WTC11 (cell line): Measurements from ENCODE around the gene TRIM2. TPM values are rescaled to one million over a fixed set of nuclear protein-coding genes. Genes with fewer than 3 reads are reported as not detected.

Source experiments
- AR ChIP-seq: fragments of 250-450 bp; sonication (Bioruptor Pico); IDR thresholded peaks from 2 replicates; pipeline ENCODE4 v1.9.0; 2021; ENCODE audit warnings: mild to moderate bottlenecking
- CTCF ChIP-seq: fragments of 200-600 bp; IDR thresholded peaks from 2 replicates; pipeline ENCODE4 v1.8.0; 2022; ENCODE audit warnings: antibody characterized with exemption
- SP1 ChIP-seq: sonication (generic); formaldehyde crosslinking; conservative IDR thresholded peaks from 2 replicates; pipeline ENCODE4 v1.8.1; 2022; ENCODE audit warnings: missing genetic modification reagents
- STAT6 ChIP-seq: sonication (generic); formaldehyde crosslinking; conservative IDR thresholded peaks from 2 replicates; pipeline ENCODE4 v1.8.1; 2023; ENCODE audit warnings: mild to moderate bottlenecking, low read depth, missing genetic modification reagents, moderate library complexity
- TCF7 ChIP-seq: sonication (generic); formaldehyde crosslinking; IDR thresholded peaks from 2 replicates; pipeline ENCODE4 v1.8.0; 2022; ENCODE audit warnings: mild to moderate bottlenecking, low read depth, missing genetic modification reagents, moderate library complexity
- TP53 ChIP-seq: sonication (generic); formaldehyde crosslinking; IDR thresholded peaks from 2 replicates; pipeline ENCODE4 v1.8.1; 2023; ENCODE audit warnings: mild to moderate bottlenecking, missing genetic modification reagents
- USF2 ChIP-seq: sonication (generic); formaldehyde crosslinking; IDR thresholded peaks from 2 replicates; pipeline ENCODE4 v1.8.1; 2023; ENCODE audit warnings: mild to moderate bottlenecking, missing genetic modification reagents, moderate library complexity
- ZNF281 ChIP-seq: sonication (generic); formaldehyde crosslinking; IDR thresholded peaks from 2 replicates; pipeline ENCODE4 v1.8.0; 2023; ENCODE audit warnings: mild to moderate bottlenecking, missing genetic modification reagents
- ZNF423 ChIP-seq: fragments of 250-450 bp; sonication (Bioruptor Pico); IDR thresholded peaks from 2 replicates; pipeline ENCODE4 v2.1.2; 2022; ENCODE audit warnings: mild to moderate bottlenecking, moderate library complexity
- ZNF512 ChIP-seq: sonication (generic); formaldehyde crosslinking; IDR thresholded peaks from 2 replicates; pipeline ENCODE4 v1.8.1; 2022; ENCODE audit warnings: missing genetic modification reagents, borderline replicate concordance
- total RNA-seq: library from RNA; stranded (reverse); gene quantifications from 3 replicates; pipeline ENCODE4 v1.2.3, GENCODE V29; 2021
- TF ChIP-seq, protein P1 (sequence below): sonication (generic); formaldehyde crosslinking; IDR thresholded peaks from 2 replicates; pipeline ENCODE4 v1.8.1; 2022; ENCODE audit warnings: mild to moderate bottlenecking, moderate library complexity, missing genetic modification reagents
- TF ChIP-seq, protein P2 (sequence below): fragments of 250-450 bp; sonication (Bioruptor Pico); IDR thresholded peaks from 2 replicates; pipeline ENCODE4 v1.9.0; 2021; ENCODE audit warnings: mild to moderate bottlenecking, borderline replicate concordance

Gene TRIM2
- total RNA-seq, 1 experiment from 2014 or later, result 54.5 TPM

DNA sequence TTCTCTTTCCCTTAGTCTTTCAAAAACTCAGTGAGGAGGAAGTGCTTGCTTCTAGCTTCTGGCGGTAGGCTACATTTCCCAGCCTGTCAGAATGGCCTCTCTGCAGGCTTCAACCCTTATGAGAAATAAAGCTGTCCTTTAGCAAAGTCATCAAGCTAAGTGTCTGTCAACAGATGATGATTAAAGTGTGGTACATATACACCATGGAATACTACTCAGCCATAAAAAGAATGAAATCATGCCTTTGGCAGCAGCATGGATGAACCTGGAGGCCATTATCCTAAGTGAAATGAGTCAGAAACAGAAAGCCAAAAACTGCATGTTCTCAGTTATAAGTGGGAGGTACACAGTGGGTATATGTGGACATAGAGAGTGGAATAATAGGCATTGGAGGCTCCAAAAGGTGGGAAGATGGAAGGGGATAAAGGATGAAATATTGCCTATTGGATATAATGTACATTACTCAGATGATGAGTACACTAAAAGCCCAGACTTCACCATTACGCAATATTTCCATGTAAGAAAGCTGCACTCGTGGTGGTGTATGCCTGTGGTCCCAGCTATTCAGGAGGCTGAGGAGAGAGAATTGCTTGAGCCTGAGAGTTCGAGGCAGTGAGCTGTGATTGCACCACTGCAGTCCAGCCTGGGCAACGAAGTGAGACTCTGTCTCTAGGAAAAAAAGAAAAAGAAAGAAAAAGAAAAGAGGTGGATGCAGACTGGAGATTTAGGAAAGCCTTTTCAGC lies 7.9 kb downstream of the TRIM2 start (continued):
- TF ChIP-seq ZNF281 (CRISPR knock-in tag) (no peak), AR (CRISPR knock-in tag) (no peak), ZNF512 (no peak), STAT6 (CRISPR knock-in tag) (no peak), TCF7 (no peak), SP1 (CRISPR knock-in tag) (no peak), TP53 (CRISPR knock-in tag) (no peak), CTCF (no peak), ZNF423 (CRISPR knock-in tag) (no peak), USF2 (CRISPR knock-in tag) (no peak)
- TF ChIP-seq, protein P1, sequence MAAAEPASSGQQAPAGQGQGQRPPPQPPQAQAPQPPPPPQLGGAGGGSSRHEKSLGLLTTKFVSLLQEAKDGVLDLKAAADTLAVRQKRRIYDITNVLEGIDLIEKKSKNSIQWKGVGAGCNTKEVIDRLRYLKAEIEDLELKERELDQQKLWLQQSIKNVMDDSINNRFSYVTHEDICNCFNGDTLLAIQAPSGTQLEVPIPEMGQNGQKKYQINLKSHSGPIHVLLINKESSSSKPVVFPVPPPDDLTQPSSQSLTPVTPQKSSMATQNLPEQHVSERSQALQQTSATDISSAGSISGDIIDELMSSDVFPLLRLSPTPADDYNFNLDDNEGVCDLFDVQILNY (CRISPR knock-in tag), result no peak
- TF ChIP-seq, protein P2, sequence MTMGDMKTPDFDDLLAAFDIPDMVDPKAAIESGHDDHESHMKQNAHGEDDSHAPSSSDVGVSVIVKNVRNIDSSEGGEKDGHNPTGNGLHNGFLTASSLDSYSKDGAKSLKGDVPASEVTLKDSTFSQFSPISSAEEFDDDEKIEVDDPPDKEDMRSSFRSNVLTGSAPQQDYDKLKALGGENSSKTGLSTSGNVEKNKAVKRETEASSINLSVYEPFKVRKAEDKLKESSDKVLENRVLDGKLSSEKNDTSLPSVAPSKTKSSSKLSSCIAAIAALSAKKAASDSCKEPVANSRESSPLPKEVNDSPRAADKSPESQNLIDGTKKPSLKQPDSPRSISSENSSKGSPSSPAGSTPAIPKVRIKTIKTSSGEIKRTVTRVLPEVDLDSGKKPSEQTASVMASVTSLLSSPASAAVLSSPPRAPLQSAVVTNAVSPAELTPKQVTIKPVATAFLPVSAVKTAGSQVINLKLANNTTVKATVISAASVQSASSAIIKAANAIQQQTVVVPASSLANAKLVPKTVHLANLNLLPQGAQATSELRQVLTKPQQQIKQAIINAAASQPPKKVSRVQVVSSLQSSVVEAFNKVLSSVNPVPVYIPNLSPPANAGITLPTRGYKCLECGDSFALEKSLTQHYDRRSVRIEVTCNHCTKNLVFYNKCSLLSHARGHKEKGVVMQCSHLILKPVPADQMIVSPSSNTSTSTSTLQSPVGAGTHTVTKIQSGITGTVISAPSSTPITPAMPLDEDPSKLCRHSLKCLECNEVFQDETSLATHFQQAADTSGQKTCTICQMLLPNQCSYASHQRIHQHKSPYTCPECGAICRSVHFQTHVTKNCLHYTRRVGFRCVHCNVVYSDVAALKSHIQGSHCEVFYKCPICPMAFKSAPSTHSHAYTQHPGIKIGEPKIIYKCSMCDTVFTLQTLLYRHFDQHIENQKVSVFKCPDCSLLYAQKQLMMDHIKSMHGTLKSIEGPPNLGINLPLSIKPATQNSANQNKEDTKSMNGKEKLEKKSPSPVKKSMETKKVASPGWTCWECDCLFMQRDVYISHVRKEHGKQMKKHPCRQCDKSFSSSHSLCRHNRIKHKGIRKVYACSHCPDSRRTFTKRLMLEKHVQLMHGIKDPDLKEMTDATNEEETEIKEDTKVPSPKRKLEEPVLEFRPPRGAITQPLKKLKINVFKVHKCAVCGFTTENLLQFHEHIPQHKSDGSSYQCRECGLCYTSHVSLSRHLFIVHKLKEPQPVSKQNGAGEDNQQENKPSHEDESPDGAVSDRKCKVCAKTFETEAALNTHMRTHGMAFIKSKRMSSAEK (CRISPR knock-in tag), result no peak
